A673 (cell line): ENCODE results near the gene FOXJ3. TPM values are rescaled to one million over a fixed set of nuclear protein-coding genes. Genes with fewer than 3 reads are reported as not detected.
A peak's percentile ranks its signal among the peaks of the same experiment; 100 is the strongest.

Source experiments
- BruUV-seq: library from RNA; stranded (reverse); fragments of 400-500 nt; replicated peaks from 2 replicates; lab custom pipeline; 2021; lab: Mats Ljungman, UMichigan
- CTCF ChIA-PET: fragments of 300-600 bp; sonication (Branson Sonifier 250); formaldehyde crosslinking; loops from one replicate; lab custom pipeline; 2022; ENCODE audit warnings: antibody characterized with exemption; lab: Charles Lee
- POLR2A ChIA-PET: fragments of 300-600 bp; sonication (Branson Sonifier 250); formaldehyde crosslinking; loops from one replicate; lab custom pipeline; 2022; ENCODE audit warnings: antibody characterized with exemption; ENCODE audit not compliant: low non-redundant PET; lab: Charles Lee
- DNase-seq: peaks from one replicate; pipeline ENCODE4 v3.0.0-alpha.2; 2015; ENCODE audit warnings: low spot score
- H3K27ac ChIP-seq: fragments of 200-600 bp; sonication (generic); 2 replicates; pipeline ENCODE4 v1.5.1; 2016; ENCODE audit warnings: mixed run types, low read depth, mild to moderate bottlenecking, mixed read lengths, antibody characterized with exemption, low read length; ENCODE audit not compliant: poor library complexity, severe bottlenecking
- H3K27me3 ChIP-seq: fragments of 200-600 bp; sonication (generic); replicated peaks from 2 replicates; pipeline ENCODE4 v1.6.1; 2017; ENCODE audit warnings: mixed run types, low read depth, mild to moderate bottlenecking, mixed read lengths, antibody characterized with exemption, low read length; ENCODE audit not compliant: insufficient read depth, poor library complexity
- H3K36me3 ChIP-seq: fragments of 200-600 bp; sonication (generic); 2 replicates; pipeline ENCODE4 v1.6.1; 2016; ENCODE audit warnings: mixed run types, mild to moderate bottlenecking, mixed read lengths, antibody characterized with exemption, low read length; ENCODE audit not compliant: insufficient read depth, poor library complexity, severe bottlenecking
- H3K4me1 ChIP-seq: fragments of 200-600 bp; sonication (generic); 2 replicates; pipeline ENCODE4 v1.6.1; 2017; ENCODE audit warnings: mixed run types, mild to moderate bottlenecking, mixed read lengths, antibody characterized with exemption, low read length; ENCODE audit not compliant: insufficient read depth, poor library complexity, severe bottlenecking
- H3K4me3 ChIP-seq: fragments of 200-600 bp; sonication (generic); 2 replicates; pipeline ENCODE4 v1.5.1; 2016; ENCODE audit warnings: low read depth, mixed run types, mild to moderate bottlenecking, mixed read lengths, low read length; ENCODE audit not compliant: poor library complexity, severe bottlenecking
- H3K9me3 ChIP-seq: fragments of 200-600 bp; sonication (generic); 2 replicates; pipeline ENCODE4 v1.6.1; 2016; ENCODE audit warnings: mixed run types, low read depth, mild to moderate bottlenecking, mixed read lengths, antibody characterized with exemption, low read length; ENCODE audit not compliant: poor library complexity, severe bottlenecking
- CTCF ChIP-seq: fragments of 300-800, 200-600 bp; sonication (generic); conservative IDR thresholded peaks from 2 replicates; pipeline ENCODE4 v1.5.1; 2017; ENCODE audit warnings: low read depth, mild to moderate bottlenecking, antibody characterized with exemption, low read length, moderate library complexity, mixed read lengths
- EZH2 ChIP-seq: fragments of 200-600 bp; sonication (generic); IDR thresholded peaks from 2 replicates; pipeline ENCODE4 v1.6.1; 2017; ENCODE audit warnings: borderline replicate concordance, low read depth, mild to moderate bottlenecking, mixed read lengths, antibody characterized with exemption, low read length; ENCODE audit not compliant: poor library complexity, severe bottlenecking
- intact Hi-C: fragments of 100-400 bp; cut with micrococcal nuclease; formaldehyde crosslinking; loops from one replicate; pipeline ENCODE4 v1.10.0; 2022; ENCODE audit not compliant: unreplicated experiment
- total RNA-seq: library from RNA; stranded (reverse); gene quantifications from 2 replicates; pipeline ENCODE4 v1.2.3, GENCODE V29; 2021

FOXJ3 gene
- total RNA-seq, 1 experiment from 2014 or later: 57.9 TPM

GRCh38 chr1:42336978-42337377 lies 1.9 kb upstream of the FOXJ3 start:
- TF ChIP-seq EZH2 (no peak), CTCF (no peak)
- POLR2A ChIA-PET: no interaction called here
- BruUV-seq: no TSS peak
- Histone ChIP-seq H3K36me3 (no peaks in the 10 kb centered on the region), H3K9me3 (no peaks in the 10 kb centered on the region), H3K4me1 (peaks cover 12% of the 10 kb centered on the region), H3K27ac (no peak overlapping the region), H3K27me3 (no peaks in the 10 kb centered on the region), H3K4me3 (no peak overlapping the region)
- CTCF ChIA-PET: no interaction called here
- intact Hi-C loops: loop anchor here (10.0 kb wide), 2 partner anchors 162 to 318 kb away; partner anchors contain the start of gene PPIH
- DNase-seq: no peak

- H3K4me3 ChIP-seq: peak overlapping the region; percentile 88
- TF ChIP-seq EZH2: no peak
- no peak for TF ChIP-seq CTCF
- no peaks in the 10 kb centered on the region for H3K36me3 ChIP-seq
- no peaks in the 10 kb centered on the region for H3K9me3 ChIP-seq
- intact Hi-C loops: loop anchor here (10.0 kb wide), 2 partner anchors 161 to 319 kb away; partner anchors contain the start of gene PPIH
- peak overlapping the region; percentile 87 for H3K27ac ChIP-seq
- BruUV-seq: TSS peak; percentile 84
- no peaks in the 10 kb centered on the region for H3K27me3 ChIP-seq
- POLR2A ChIA-PET: no interaction called here
- CTCF ChIA-PET: no interaction called here
- H3K4me1 ChIP-seq: peaks cover 12% of the 10 kb centered on the region
- peak; percentile 31 for DNase-seq
These were observed 929 bp upstream of the FOXJ3 start for GRCh38 chr1:42335809-42336518.

- Histone ChIP-seq H3K27me3 (no peaks in the 10 kb centered on the region), H3K36me3 (no peaks in the 10 kb centered on the region), H3K9me3 (no peaks in the 10 kb centered on the region), H3K4me1 (peaks cover 12% of the 10 kb centered on the region), H3K27ac (peak overlapping the region; percentile 87), H3K4me3 (peak overlapping the region; percentile 88)
- intact Hi-C loops: loop anchor here (10.0 kb wide), 2 partner anchors 160 to 320 kb away; partner anchors contain the start of gene PPIH
- ChIA-PET CTCF (interaction anchor here (0.6 kb wide), 1 partner anchor 420 kb away, joined by 3 read pairs; no protein-coding TSS in a partner anchor), POLR2A (no interaction called here)
- peak; percentile 72 for DNase-seq
- BruUV-seq: no TSS peak
- no peak for TF ChIP-seq EZH2
- no peak for TF ChIP-seq CTCF
These were observed 590 bp downstream of the FOXJ3 start for GRCh38 chr1:42334240-42335049.
